HCT116 (cell line): ENCODE data around the gene VCAN.

ENCODE experiments used
- EZH2phosphoT487 ChIP-seq: fragments of 200-600 bp; IDR thresholded peaks from 2 replicates; pipeline ENCODE4 v1.6.1; 2018; ENCODE audit warnings: antibody characterized with exemption, borderline replicate concordance
- POLR2A ChIP-seq: IDR thresholded peaks from 2 replicates; pipeline ENCODE4 v1.7.0; 2011; ENCODE audit warnings: borderline replicate concordance; ENCODE audit not compliant: insufficient read depth, insufficient read length; ENCODE audit errors: extremely low read depth
- POLR2AphosphoS5 ChIP-seq: IDR thresholded peaks from 2 replicates; pipeline ENCODE4 v1.6.1; 2011; ENCODE audit warnings: mild to moderate bottlenecking, low read depth, low read length, moderate library complexity
- SIN3A ChIP-seq: IDR thresholded peaks from 2 replicates; pipeline ENCODE4 v1.6.1; 2012; ENCODE audit warnings: low read depth
- TCF7L2 ChIP-seq: IDR thresholded peaks from 2 replicates; pipeline ENCODE4 v1.7.0; 2011; ENCODE audit warnings: borderline replicate concordance, inconsistent platforms; ENCODE audit not compliant: insufficient read depth, insufficient read length; ENCODE audit errors: extremely low read depth
- TF ChIP-seq, protein P1 (sequence below): IDR thresholded peaks from 2 replicates; pipeline ENCODE4 v1.6.1; 2012
- TF ChIP-seq, protein P2 (sequence below), 3 experiments: fragments of 200-600 bp in 1 of 3; sonication (generic) in 1 of 3; IDR thresholded peaks in 2 of 3; conservative IDR thresholded peaks in 1 of 3; 2 replicates each; pipeline ENCODE4 v1.5.1; 2012 to 2017; ENCODE audit warnings: low read depth in 2 of 3, low read length in 2 of 3, antibody characterized with exemption in 1 of 3, borderline replicate concordance in 1 of 3, control low read depth in 1 of 3, mild to moderate bottlenecking in 1 of 3, mixed read lengths in 1 of 3, mixed run types in 1 of 3, moderate library complexity in 1 of 3; ENCODE audit not compliant: insufficient read depth in 1 of 3
- TF ChIP-seq, protein P3 (sequence below): IDR thresholded peaks from 2 replicates; pipeline ENCODE4 v1.6.1; 2012
- TF ChIP-seq, protein P4 (sequence below): IDR thresholded peaks from 2 replicates; pipeline ENCODE4 v1.6.1; 2012; ENCODE audit warnings: low read depth

DNA sequence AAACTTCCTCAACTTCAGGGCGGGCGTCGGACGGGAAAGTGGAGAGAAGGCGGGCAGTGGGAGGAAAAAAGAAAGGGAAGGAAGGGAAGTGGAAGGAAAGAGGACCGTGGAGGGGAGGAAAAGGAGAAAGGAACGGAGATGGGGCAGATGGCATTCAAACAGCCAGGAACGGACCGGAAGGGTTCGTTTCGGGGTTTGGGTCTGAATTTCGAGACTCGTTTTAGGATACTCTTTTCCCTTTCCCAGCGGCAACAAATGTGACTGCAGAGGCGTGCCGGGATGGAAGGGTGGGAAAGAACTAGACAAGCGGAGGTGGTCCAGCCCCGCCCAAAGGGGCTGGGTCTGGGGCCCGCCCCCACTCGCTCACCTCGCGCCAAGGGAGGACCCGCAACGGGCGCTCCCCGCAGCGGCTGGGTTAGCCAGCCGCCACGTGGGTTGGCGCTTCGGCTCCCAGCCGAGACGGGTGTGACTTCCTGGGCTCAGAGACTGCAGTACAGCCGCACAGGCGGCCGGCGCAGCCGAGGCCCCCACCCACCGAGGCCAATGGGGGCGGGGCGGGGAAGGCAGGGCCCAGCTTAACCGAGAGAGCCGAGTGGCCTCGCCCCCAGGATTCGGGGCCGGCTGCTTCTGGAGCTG lies 2.7 kb downstream of the VCAN start:
- TF ChIP-seq, protein P1, sequence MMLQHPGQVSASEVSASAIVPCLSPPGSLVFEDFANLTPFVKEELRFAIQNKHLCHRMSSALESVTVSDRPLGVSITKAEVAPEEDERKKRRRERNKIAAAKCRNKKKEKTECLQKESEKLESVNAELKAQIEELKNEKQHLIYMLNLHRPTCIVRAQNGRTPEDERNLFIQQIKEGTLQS = no peak
- TF ChIP-seq POLR2AphosphoS5 = peak; percentile 49; the same call in 1 of the 2 replicates
- no peak for TF ChIP-seq POLR2A
- TF ChIP-seq TCF7L2 = peak; percentile 14
- TF ChIP-seq, protein P2, sequence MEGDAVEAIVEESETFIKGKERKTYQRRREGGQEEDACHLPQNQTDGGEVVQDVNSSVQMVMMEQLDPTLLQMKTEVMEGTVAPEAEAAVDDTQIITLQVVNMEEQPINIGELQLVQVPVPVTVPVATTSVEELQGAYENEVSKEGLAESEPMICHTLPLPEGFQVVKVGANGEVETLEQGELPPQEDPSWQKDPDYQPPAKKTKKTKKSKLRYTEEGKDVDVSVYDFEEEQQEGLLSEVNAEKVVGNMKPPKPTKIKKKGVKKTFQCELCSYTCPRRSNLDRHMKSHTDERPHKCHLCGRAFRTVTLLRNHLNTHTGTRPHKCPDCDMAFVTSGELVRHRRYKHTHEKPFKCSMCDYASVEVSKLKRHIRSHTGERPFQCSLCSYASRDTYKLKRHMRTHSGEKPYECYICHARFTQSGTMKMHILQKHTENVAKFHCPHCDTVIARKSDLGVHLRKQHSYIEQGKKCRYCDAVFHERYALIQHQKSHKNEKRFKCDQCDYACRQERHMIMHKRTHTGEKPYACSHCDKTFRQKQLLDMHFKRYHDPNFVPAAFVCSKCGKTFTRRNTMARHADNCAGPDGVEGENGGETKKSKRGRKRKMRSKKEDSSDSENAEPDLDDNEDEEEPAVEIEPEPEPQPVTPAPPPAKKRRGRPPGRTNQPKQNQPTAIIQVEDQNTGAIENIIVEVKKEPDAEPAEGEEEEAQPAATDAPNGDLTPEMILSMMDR (IDR thresholded peaks at IDR 0.05 in 2 of 3, conservative IDR thresholded peaks at IDR 0.05 in 1 of 3; ENCODE audit: borderline replicate concordance in 1 of 3, insufficient read depth in 1 of 3, low read depth in 2 of 3, low read length in 2 of 3) = no peak
- TF ChIP-seq, protein P3, sequence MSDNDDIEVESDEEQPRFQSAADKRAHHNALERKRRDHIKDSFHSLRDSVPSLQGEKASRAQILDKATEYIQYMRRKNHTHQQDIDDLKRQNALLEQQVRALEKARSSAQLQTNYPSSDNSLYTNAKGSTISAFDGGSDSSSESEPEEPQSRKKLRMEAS = peak; percentile 90
- TF ChIP-seq, protein P4, sequence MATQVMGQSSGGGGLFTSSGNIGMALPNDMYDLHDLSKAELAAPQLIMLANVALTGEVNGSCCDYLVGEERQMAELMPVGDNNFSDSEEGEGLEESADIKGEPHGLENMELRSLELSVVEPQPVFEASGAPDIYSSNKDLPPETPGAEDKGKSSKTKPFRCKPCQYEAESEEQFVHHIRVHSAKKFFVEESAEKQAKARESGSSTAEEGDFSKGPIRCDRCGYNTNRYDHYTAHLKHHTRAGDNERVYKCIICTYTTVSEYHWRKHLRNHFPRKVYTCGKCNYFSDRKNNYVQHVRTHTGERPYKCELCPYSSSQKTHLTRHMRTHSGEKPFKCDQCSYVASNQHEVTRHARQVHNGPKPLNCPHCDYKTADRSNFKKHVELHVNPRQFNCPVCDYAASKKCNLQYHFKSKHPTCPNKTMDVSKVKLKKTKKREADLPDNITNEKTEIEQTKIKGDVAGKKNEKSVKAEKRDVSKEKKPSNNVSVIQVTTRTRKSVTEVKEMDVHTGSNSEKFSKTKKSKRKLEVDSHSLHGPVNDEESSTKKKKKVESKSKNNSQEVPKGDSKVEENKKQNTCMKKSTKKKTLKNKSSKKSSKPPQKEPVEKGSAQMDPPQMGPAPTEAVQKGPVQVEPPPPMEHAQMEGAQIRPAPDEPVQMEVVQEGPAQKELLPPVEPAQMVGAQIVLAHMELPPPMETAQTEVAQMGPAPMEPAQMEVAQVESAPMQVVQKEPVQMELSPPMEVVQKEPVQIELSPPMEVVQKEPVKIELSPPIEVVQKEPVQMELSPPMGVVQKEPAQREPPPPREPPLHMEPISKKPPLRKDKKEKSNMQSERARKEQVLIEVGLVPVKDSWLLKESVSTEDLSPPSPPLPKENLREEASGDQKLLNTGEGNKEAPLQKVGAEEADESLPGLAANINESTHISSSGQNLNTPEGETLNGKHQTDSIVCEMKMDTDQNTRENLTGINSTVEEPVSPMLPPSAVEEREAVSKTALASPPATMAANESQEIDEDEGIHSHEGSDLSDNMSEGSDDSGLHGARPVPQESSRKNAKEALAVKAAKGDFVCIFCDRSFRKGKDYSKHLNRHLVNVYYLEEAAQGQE = no peak
- TF ChIP-seq EZH2phosphoT487 = no peak
- TF ChIP-seq SIN3A = no peak
